SK-N-SH (cell line): ENCODE measurements around the gene DVL2. TPM values are rescaled to one million over a fixed set of nuclear protein-coding genes. Genes with fewer than 3 reads are reported as not detected.

Experiments
- CTCF ChIA-PET: fragments of 300-600, 350-600 bp; formaldehyde crosslinking; extraction: SDS; loops from one replicate; lab custom pipeline; 2021; lab: Yijun Ruan, JAX
- POLR2A ChIA-PET: fragments of 350-600 bp; sonication (Branson Sonifier 250); formaldehyde crosslinking; extraction: SDS; loops from one replicate; lab custom pipeline; 2020; ENCODE audit warnings: antibody characterized with exemption, inconsistent platforms; lab: Yijun Ruan, JAX
- DNase-seq: peaks from one replicate; pipeline ENCODE4 v3.0.0; 2012
- H2AFZ ChIP-seq: fragments of 200-600 bp; sonication (generic); 2 replicates; pipeline ENCODE4 v1.8.1; 2016; ENCODE audit warnings: antibody characterized with exemption, mild to moderate bottlenecking, low read depth
- H3F3A ChIP-seq: fragments of 200-600 bp; sonication (generic); replicated peaks from 2 replicates; pipeline ENCODE3; 2016; ENCODE audit warnings: antibody characterized with exemption, mild to moderate bottlenecking; ENCODE audit not compliant: insufficient read depth
- H3K27ac ChIP-seq, 2 experiments: fragments of 200-500 bp in 1 of 2; fragments of 200-600 bp in 1 of 2; sonication (Bioruptor generic) in 1 of 2; sonication (generic), shearing (Covaris generic) in 1 of 2; 2 replicates each; pipeline versions ENCODE4 v1.5.1 to v1.6.1; 2014 to 2016; ENCODE audit warnings: low read depth in 2 of 2, inconsistent platforms in 1 of 2, low read length in 1 of 2, mild to moderate bottlenecking in 1 of 2, mixed read lengths in 1 of 2
- H3K27me3 ChIP-seq: fragments of 200-600 bp; sonication (generic), shearing (Covaris generic); 2 replicates; pipeline ENCODE4 v1.6.1; 2016; ENCODE audit warnings: mixed run types; ENCODE audit not compliant: insufficient read depth
- H3K36me3 ChIP-seq, 2 experiments: fragments of 200-500 bp in 1 of 2; fragments of 200-600 bp in 1 of 2; sonication (Bioruptor generic) in 1 of 2; sonication (generic) in 1 of 2; replicated peaks in 1 of 2; 2 replicates each; pipeline versions ENCODE3 to v1.5.1; 2014 to 2016; ENCODE audit warnings: low read length in 1 of 2, mild to moderate bottlenecking in 1 of 2; ENCODE audit not compliant: insufficient read depth in 2 of 2, control insufficient read depth in 1 of 2
- H3K4me1 ChIP-seq, 2 experiments: fragments of 200-500 bp in 1 of 2; fragments of 200-600 bp in 1 of 2; sonication (Bioruptor generic) in 1 of 2; sonication (generic), shearing (Covaris generic) in 1 of 2; 2 replicates each; pipeline versions ENCODE4 v1.5.1 to v1.6.1; 2014 to 2016; ENCODE audit warnings: low read depth in 1 of 2, low read length in 1 of 2, mixed run types in 1 of 2; ENCODE audit not compliant: insufficient read depth in 2 of 2, control insufficient read depth in 1 of 2
- H3K4me2 ChIP-seq: fragments of 200-600 bp; sonication (generic), shearing (Covaris generic); 2 replicates; pipeline ENCODE4 v1.6.1; 2017; ENCODE audit warnings: mixed run types
- H3K4me3 ChIP-seq, 2 experiments: fragments of 200-500 bp in 1 of 2; fragments of 200-600 bp in 1 of 2; sonication (Bioruptor generic) in 1 of 2; sonication (generic), shearing (Covaris generic) in 1 of 2; 2 replicates each; pipeline versions ENCODE4 v1.5.1 to v1.8.1; 2014 to 2016; ENCODE audit warnings: low read depth in 2 of 2, inconsistent platforms in 1 of 2, low read length in 1 of 2, mild to moderate bottlenecking in 1 of 2, mixed read lengths in 1 of 2, moderate library complexity in 1 of 2
- H3K79me2 ChIP-seq: fragments of 200-600 bp; sonication (generic); 2 replicates; pipeline ENCODE4 v1.8.1; 2017; ENCODE audit warnings: mild to moderate bottlenecking; ENCODE audit not compliant: insufficient read depth
- H3K9ac ChIP-seq: fragments of 200-600 bp; sonication (generic); 2 replicates; pipeline ENCODE4 v1.6.1; 2017; ENCODE audit warnings: mixed run types
- H3K9me2 ChIP-seq: fragments of 200-600 bp; sonication (generic); 2 replicates; pipeline ENCODE4 v1.6.1; 2017; ENCODE audit warnings: mixed run types
- H3K9me3 ChIP-seq: fragments of 200-600 bp; sonication (generic); 2 replicates; pipeline ENCODE4 v1.6.1; 2017; ENCODE audit warnings: mixed run types, mild to moderate bottlenecking, moderate library complexity
- H4K20me1 ChIP-seq: fragments of 200-600 bp; sonication (generic); 2 replicates; pipeline ENCODE4 v1.6.1; 2017; ENCODE audit warnings: mild to moderate bottlenecking, mixed run types; ENCODE audit not compliant: insufficient read depth
- ELF1 ChIP-seq: IDR thresholded peaks from 2 replicates; pipeline ENCODE4 v1.4.0; 2012
- EP300 ChIP-seq, 2 experiments: IDR thresholded peaks; 2 replicates each; pipeline versions ENCODE4 v1.4.0 to v1.6.1; 2012; ENCODE audit warnings: borderline replicate concordance in 1 of 2, low read depth in 1 of 2, low read length in 1 of 2
- FOSL2 ChIP-seq: IDR thresholded peaks from 2 replicates; pipeline ENCODE4 v1.4.0; 2012; ENCODE audit warnings: low read depth, mild to moderate bottlenecking, moderate library complexity, borderline replicate concordance
- GATA2 ChIP-seq: sonication (generic); formaldehyde crosslinking; IDR thresholded peaks from 2 replicates; pipeline ENCODE4 v1.5.0; 2020; ENCODE audit warnings: mild to moderate bottlenecking, missing genetic modification reagents
- IRF3 ChIP-seq: fragments of 150-350 bp; IDR thresholded peaks from 2 replicates; pipeline ENCODE4 v1.6.1; 2016; ENCODE audit warnings: mild to moderate bottlenecking, low read depth, low read length
- MXI1 ChIP-seq: IDR thresholded peaks from 2 replicates; pipeline ENCODE4 v1.6.1; 2012; ENCODE audit warnings: mild to moderate bottlenecking, low read depth, low read length, improper control_type of control experiment
- NRF1 ChIP-seq: IDR thresholded peaks from 2 replicates; pipeline ENCODE4 v1.6.1; 2012; ENCODE audit warnings: low read depth, mild to moderate bottlenecking, low read length
- RAD21 ChIP-seq: IDR thresholded peaks from 2 replicates; pipeline ENCODE4 v1.6.1; 2012; ENCODE audit warnings: mild to moderate bottlenecking, low read length
- RCOR1 ChIP-seq: fragments of 150-350 bp; IDR thresholded peaks from 2 replicates; pipeline ENCODE4 v1.6.1; 2017; ENCODE audit warnings: antibody characterized with exemption, low read length
- REST ChIP-seq: IDR thresholded peaks from 2 replicates; pipeline ENCODE4 v1.6.1; 2012; ENCODE audit warnings: mild to moderate bottlenecking, low read depth, low read length, moderate library complexity
- RFX5 ChIP-seq: IDR thresholded peaks from 2 replicates; pipeline ENCODE4 v1.6.1; 2012; ENCODE audit warnings: mild to moderate bottlenecking, improper control_type of control experiment, low read length
- ZBTB33 ChIP-seq: IDR thresholded peaks from 2 replicates; pipeline ENCODE4 v1.4.0; 2012; ENCODE audit warnings: low read depth, borderline replicate concordance
- WGBS: methylation state at CpG from one replicate; pipeline ENCODE4 v1.1.6; 2017; ENCODE audit warnings: low lambda C conversion rate; 5-methylcytosine and 5-hydroxymethylcytosine counted together
- polyA plus RNA-seq, 3 experiments: library from polyadenylated mRNA; depleted of rRNA; stranded (reverse); fragments of >200 nt; gene quantifications; 2 replicates each; pipeline ENCODE4 v1.2.3, GENCODE V29; 2012

The DVL2 gene
- polyA plus RNA-seq, 1 of the 3 experiments (the other 2 are of a cell fraction): 8.3 TPM

GRCh38 chr17:7203391-7203790, 30.9 kb downstream of the DVL2 start:
- Histone ChIP-seq H3K27me3 (no peaks in the 10 kb centered on the region), H3F3A (peaks cover 10% of the 10 kb centered on the region), H3K79me2 (peaks cover 6% of the 10 kb centered on the region), H3K4me2 (no peak overlapping the region), H3K9me3 (no peaks in the 10 kb centered on the region), H3K9ac (no peak overlapping the region), H4K20me1 (peaks cover 3% of the 10 kb centered on the region; the same call in 1 of the 2 replicates), H2AFZ (no peak overlapping the region), H3K4me3 (no peak overlapping the region), H3K27ac (no peak overlapping the region; a peak in 1 of 4 replicates), H3K4me1 (peaks cover 0 to 13% of the 10 kb centered on the region in 2 experiments; a peak in 2 of 4 replicates), H3K36me3 (peaks cover 20 to 28% of the 10 kb centered on the region in 2 experiments), H3K9me2 (no peaks in the 10 kb centered on the region)
- WGBS: 94% methylated on average over 16 of the region's 16 CpGs
- POLR2A ChIA-PET: no interaction called here
- no peak for TF ChIP-seq NRF1
- TF ChIP-seq RCOR1: no peak
- CTCF ChIA-PET: interaction anchor here (1.2 to 2.4 kb wide), 6 partner anchors 11 to 158 kb away, joined by 3 to 10 read pairs (median 4); no protein-coding TSS in a partner anchor
- no peak for DNase-seq

GRCh38 chr17:7196651-7197401, 37.5 kb downstream of the DVL2 start:
- Histone ChIP-seq H3K9ac (no peak overlapping the region), H3K4me2 (no peak overlapping the region), H3K27ac (no peak overlapping the region), H3K9me3 (no peaks in the 10 kb centered on the region), H3K79me2 (no peaks in the 10 kb centered on the region), H3K4me1 (no peaks in the 10 kb centered on the region), H3K9me2 (no peaks in the 10 kb centered on the region), H3K4me3 (no peak overlapping the region), H3K36me3 (peaks cover 36 to 46% of the 10 kb centered on the region in 2 experiments), H4K20me1 (no peaks in the 10 kb centered on the region), H2AFZ (no peak overlapping the region), H3K27me3 (no peaks in the 10 kb centered on the region)
- WGBS: 93% methylated on average over 16 of the region's 22 CpGs
- ChIA-PET POLR2A (interaction anchor here (0.6 kb wide), 1 partner anchor 18 kb away, joined by 3 read pairs; no protein-coding TSS in a partner anchor), CTCF (no interaction called here)
- DNase-seq: no peak
- TF ChIP-seq RCOR1 (no peak), EP300 (IDR thresholded peaks at IDR 0.05; ENCODE audit: borderline replicate concordance in 1 of 2, low read depth in 1 of 2, low read length in 1 of 2) (no peak), GATA2 (CRISPR knock-in tag) (no peak), RAD21 (no peak), RFX5 (no peak), FOSL2 (no peak), REST (no peak), MXI1 (no peak), IRF3 (no peak), ZBTB33 (no peak), ELF1 (no peak)
- TF ChIP-seq, all 33 proteins: peak for 0
- peaks cover 6% of the 10 kb centered on the region for H3F3A ChIP-seq
